Neural progenitor cell (in vitro differentiated cells): ENCODE measurements around the gene PIRT.

Source experiments
- EZH2 ChIP-seq: fragments of 200-600 bp; sonication (generic); IDR thresholded peaks from 2 replicates; pipeline ENCODE4 v1.6.1; 2017; ENCODE audit warnings: antibody characterized with exemption, mild to moderate bottlenecking, moderate library complexity
- EZH2phosphoT487 ChIP-seq: fragments of 200-600 bp; sonication (generic); IDR thresholded peaks from 2 replicates; pipeline ENCODE4 v1.6.1; 2017; ENCODE audit warnings: antibody characterized with exemption
- TF ChIP-seq, protein P1 (sequence below): fragments of 200-600 bp; sonication (generic); IDR thresholded peaks from 2 replicates; pipeline ENCODE4 v1.5.1; 2017; ENCODE audit warnings: antibody characterized with exemption, mild to moderate bottlenecking

DNA sequence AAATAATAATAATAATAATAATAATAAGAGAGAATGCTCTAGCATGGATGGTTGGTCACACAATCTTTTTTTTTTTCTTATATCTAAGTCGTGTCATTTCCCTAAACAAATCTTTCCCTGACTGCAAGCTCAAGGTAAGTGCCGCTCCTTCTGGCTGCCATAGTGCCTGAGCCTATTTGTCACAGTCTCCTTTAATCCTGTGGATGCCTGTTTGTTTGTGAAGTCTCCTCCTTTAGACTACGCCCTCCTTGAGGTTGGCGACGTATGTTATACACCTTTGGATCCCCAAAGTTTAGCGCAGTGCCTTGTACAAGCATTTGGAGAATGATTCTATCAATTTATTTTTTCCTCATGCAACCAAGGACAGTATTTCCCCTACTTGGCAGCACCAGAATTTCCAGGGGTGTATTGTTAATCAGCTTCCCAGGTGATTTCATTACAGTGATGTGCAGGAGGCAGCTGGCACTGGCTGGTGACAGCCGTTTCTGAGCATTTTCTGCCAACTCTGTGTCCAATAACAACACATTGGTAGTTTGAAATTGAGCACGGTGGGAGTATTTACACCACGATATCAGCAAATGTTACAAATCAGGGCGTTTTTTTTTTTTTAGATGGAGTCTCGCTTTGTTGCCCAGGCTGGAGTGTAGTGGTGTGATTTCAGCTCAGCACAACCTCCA is 60.6 kb downstream of the PIRT start:
- TF ChIP-seq, protein P1, sequence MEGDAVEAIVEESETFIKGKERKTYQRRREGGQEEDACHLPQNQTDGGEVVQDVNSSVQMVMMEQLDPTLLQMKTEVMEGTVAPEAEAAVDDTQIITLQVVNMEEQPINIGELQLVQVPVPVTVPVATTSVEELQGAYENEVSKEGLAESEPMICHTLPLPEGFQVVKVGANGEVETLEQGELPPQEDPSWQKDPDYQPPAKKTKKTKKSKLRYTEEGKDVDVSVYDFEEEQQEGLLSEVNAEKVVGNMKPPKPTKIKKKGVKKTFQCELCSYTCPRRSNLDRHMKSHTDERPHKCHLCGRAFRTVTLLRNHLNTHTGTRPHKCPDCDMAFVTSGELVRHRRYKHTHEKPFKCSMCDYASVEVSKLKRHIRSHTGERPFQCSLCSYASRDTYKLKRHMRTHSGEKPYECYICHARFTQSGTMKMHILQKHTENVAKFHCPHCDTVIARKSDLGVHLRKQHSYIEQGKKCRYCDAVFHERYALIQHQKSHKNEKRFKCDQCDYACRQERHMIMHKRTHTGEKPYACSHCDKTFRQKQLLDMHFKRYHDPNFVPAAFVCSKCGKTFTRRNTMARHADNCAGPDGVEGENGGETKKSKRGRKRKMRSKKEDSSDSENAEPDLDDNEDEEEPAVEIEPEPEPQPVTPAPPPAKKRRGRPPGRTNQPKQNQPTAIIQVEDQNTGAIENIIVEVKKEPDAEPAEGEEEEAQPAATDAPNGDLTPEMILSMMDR = no peak
- TF ChIP-seq EZH2phosphoT487 (no peak), EZH2 (no peak)
